Loucy (cell line): ENCODE data around the gene TRPM7.

Experiments
- CTCF ChIP-seq: fragments of 200-600 bp; sonication (generic); conservative IDR thresholded peaks from 2 replicates; pipeline ENCODE4 v1.5.1; 2014; ENCODE audit warnings: mild to moderate bottlenecking, antibody characterized with exemption, low read length
- EZH2phosphoT487 ChIP-seq: fragments of 200-600 bp; IDR thresholded peaks from 2 replicates; pipeline ENCODE4 v1.6.1; 2018; ENCODE audit warnings: antibody characterized with exemption, mild to moderate bottlenecking, moderate library complexity, borderline replicate concordance

DNA sequence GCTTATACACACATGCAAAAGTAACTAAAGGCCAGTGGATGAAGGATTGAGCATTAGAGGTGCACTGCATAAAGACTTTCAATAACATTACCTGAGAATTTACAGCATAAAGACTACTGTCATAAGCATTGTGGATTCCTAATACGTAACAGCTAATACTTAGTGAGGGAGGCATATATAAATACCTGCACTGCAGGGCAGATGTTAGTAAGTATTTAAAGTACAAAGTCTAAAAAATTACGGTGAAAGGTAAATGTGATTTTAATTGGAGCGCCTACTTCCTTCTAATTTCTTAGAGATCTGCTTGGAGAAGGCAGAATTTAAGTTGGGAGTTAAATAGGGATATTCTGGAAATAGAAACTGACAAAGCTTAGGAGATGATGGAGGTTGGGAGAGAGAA is 25.4 kb upstream of the TRPM7 start:
- TF ChIP-seq CTCF (no peak), EZH2phosphoT487 (no peak)
